Right lobe of liver (tissue), 4 donors: ENCODE results near the gene DHCR24.

Experiments
- CTCF ChIP-seq, 4 donors: fragments of 200-600 bp in 3 of 4; fragments of 450-650 bp in 1 of 4; IDR thresholded peaks; one replicate each; pipeline versions ENCODE4 v1.5.1 to v1.8.0; 2016 to 2022; ENCODE audit warnings: antibody characterized with exemption in 4 of 4, mild to moderate bottlenecking in 2 of 4
- POLR2A ChIP-seq: fragments of 450-650 bp; IDR thresholded peaks from one replicate; pipeline ENCODE4 v1.6.1; 2017; ENCODE audit warnings: antibody characterized with exemption, mild to moderate bottlenecking
- donor health status: DM: no; HTN: no; CAD: no.
- donor health status: DM: no; HTN: no; CAD: no.
- donor health status: DM: no; HTN: yes; CAD: no.

GRCh38 chr1:54851936-54852524, 35.0 kb downstream of the DHCR24 start:
- no peak for TF ChIP-seq CTCF (IDR thresholded peaks at IDR 0.05)
- TF ChIP-seq POLR2A = no peak
